Amniotic epithelial cell (primary cell): Measurements from ENCODE around the gene CLDN1.
"Not testable (repeated sequence)": the region's sequence is repeated elsewhere in the genome, so short reads cannot be mapped to it uniquely, and the experiment has no call there.

ENCODE experiments used
- DNase-seq: peaks from one replicate; pipeline ENCODE4 v3.0.0-alpha.2; 2010; ENCODE audit warnings: low read depth

The CLDN1 gene

DNA sequence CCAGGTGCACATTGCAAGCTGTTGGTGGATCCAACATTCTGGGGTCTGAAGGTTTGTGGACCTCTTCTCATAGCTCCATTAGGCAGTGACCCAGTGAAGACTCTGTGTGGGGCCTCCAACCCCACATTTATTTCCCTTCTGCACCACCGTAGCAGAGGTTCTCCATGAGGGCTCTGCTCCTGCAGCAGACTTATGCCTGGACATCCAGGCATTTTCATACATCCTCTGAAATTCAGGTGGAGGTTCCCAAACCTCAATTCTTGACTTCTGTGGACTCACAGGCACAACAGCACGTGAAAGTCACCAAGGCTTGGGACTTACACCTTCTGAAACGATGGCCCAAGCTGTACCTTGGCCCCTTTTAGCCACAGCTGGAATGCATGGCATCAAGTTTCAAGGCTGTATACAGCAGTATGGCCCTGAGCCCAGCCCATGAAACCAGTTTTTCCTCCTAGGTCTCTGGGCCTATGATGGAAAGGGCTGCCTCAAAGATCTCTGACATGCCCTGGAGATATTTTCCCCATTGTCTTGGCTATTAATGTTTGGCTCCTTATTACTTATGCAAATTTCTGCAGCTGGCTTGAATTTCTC lies 30.2 kb downstream of the CLDN1 start:
- no peak for DNase-seq

DNA sequence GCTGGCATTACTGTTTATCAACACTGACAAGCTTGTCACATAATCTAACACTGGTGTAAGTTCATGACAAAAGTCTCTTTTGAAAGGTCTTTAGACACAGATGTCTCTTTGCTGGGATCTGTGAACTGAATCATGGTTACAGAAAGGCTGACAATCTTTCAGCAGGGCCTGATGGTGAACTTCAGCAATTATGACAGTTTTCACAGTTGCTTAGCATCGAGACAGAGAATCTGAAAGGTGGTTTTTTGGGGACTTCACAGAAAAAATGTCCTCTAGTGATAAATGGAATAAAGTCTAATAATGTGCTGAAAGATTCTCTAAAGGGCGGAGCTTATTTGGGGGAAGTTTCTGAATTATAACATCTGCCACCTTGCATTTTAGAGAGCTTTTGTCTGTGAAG lies 32.3 kb downstream of the CLDN1 start:
- DNase-seq: no peak

- no peak for DNase-seq
Measured at GRCh38 chr3:190288836-190289235, 33.4 kb downstream of the CLDN1 start.

- no peak for DNase-seq
Measured at GRCh38 chr3:190286014-190286413, 36.2 kb downstream of the CLDN1 start.

GRCh38 chr3:190281308-190282051 lies 40.8 kb downstream of the CLDN1 start:
- DNase-seq: peak; percentile 71

DNA sequence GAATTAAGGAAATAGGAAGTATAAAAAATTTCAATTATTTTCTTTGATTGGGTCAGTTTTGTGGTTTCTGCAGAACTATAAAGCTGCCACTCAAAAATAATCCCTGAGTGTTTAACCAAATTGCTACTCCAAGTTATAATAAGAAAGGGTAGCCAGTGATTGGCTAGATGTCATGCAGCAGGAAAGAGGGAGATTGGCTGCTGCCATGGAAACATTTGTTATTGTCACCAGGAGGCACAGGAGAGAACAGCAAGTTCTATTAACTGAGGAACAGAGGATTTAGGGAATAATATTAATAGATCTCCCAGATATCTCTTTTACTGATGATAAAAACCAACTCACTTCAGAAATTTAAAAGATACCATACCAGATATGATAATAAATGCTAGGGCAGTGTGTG lies 42.6 kb downstream of the CLDN1 start:
- DNase-seq: no peak

- no peak for DNase-seq
Measured at GRCh38 chr3:190272747-190273146, 49.5 kb downstream of the CLDN1 start.

GRCh38 chr3:190269101-190269500 lies 53.1 kb downstream of the CLDN1 start:
- no peak for DNase-seq

DNA sequence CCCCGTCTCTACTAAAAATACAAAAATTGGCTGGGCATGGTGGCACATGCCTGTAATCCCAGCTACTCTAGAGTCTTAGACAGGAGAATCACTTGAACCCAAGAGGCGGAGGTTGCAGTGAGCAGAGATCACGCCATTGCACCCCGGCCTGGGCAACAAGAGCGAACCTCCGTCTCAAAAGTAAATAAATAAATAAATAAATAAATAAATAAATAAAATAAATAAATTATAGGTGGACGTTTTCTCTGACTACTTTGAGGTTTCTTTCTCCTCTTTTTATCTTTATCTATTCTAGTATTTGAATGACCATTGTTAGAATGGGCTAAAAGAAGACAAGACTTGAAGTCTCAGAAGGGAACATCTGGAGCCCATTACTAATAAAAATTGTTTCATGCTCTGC lies 54.8 kb downstream of the CLDN1 start:
- DNase-seq: not testable (repeated sequence)

- no peak for DNase-seq
Measured at GRCh38 chr3:190266913-190267290, 55.3 kb downstream of the CLDN1 start.

- no peak for DNase-seq
Measured at GRCh38 chr3:190266265-190266912, 55.9 kb downstream of the CLDN1 start.

DNA sequence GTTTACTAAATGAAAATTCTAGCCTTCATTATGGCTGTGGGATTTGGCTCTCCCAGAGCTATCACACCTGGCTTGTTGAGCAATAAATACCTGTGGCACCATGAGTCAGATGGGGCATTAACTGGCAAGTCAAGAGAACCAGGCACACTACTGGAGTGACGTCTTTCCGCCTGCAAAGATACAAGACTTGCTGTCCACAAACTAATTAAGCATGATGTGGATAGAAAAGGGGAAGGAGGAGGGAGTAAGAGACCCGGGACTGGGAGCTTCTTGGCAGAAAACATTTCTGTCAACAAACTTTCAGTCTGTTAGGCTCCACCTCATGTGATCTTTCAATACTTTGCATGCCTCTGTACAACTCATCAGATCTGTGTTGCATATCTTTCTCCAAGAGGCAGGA lies 56.5 kb downstream of the CLDN1 start:
- peak; percentile 86 for DNase-seq

DNA sequence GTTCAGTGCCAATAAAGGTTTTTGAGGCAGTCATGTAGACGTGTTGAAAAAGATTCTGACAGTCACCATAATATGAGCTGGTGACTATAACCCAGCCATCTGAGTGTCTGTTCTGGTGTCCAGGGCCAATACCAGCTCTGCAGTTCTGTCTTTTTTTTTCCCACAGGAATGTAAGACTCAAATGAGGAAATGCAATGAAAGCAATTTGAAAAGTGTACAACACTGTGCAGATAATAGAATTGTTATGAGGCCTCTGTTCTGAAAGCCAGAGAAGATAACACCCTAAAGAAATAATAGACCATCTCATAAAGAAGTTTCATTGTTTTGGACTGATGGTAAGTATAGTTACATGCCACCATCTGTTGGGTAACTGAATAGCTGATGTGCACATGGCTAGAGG lies 57.1 kb downstream of the CLDN1 start:
- peak; percentile 18 for DNase-seq

- DNase-seq: peak; percentile 34
Measured at GRCh38 chr3:190261740-190262139, 60.5 kb downstream of the CLDN1 start.

GRCh38 chr3:190261015-190261414 lies 61.2 kb downstream of the CLDN1 start:
- DNase-seq: peak; percentile 24

DNA sequence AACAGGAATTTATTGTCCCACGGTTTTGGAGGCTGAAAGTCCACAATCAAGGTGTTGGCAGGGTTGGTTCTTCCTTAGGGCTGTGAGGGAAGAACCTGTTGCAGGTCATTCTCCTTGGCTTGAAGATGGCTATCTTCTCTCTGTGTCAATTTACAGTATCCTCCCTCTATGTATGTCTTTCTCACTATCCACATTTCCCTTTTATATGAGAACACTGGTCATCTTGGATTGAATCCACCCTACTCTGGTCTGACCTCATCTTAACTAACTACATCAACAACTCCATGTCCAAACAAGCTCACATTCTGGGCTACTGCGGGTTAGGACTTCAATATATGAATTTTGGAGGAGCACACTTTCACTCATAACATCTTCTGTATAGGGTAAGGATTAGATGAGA lies 61.9 kb downstream of the CLDN1 start:
- no peak for DNase-seq

DNA sequence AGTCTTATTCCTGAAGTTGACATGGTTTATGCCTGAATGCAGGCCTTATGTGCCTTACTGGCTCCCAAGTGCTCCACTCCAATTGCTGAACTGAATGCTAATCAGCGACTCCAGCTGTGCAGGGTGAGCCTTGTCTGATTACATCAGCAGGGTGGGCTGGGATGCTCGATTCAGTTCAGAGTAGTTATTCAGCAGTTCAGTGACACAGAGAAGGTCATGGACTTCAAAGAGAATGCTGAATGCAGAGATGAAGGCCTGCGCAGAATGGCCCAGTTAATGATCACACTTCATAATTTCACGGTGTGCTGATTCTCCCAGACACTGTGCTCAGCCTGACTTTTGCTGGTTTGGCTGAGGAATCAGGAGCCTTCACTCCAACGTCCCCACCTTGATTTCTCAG lies 63.6 kb downstream of the CLDN1 start:
- no peak for DNase-seq
